OCI-LY3 (cell line): ENCODE measurements around the gene RFX2.

ENCODE experiments used
- EZH2phosphoT487 ChIP-seq: fragments of 200-600 bp; shearing (Covaris generic); IDR thresholded peaks from 2 replicates; pipeline ENCODE4 v1.6.1; 2018; ENCODE audit warnings: antibody characterized with exemption, mixed run types, low read depth
- TF ChIP-seq, protein P1 (sequence below): fragments of 200-600, 300-600 bp; sonication (generic); IDR thresholded peaks from 2 replicates; pipeline ENCODE4 v1.5.1; 2014; ENCODE audit warnings: antibody characterized with exemption, low read length, low read depth

DNA sequence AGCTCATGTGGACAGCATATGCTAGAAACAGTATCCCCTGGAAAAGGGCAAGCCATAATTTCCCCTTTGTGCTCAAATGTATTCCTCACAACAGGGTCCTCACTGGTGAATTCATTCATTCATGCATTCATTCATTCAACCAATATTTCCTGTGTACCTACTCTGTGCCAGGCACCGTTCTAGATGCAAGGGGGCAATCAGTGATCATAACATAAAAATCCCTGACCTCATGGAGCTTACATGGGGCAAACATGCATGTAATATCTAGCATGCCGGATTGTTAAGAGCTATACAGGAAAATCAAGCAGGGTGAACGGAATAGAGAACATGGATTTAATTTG lies 134.9 kb downstream of the RFX2 start:
- TF ChIP-seq, protein P1, sequence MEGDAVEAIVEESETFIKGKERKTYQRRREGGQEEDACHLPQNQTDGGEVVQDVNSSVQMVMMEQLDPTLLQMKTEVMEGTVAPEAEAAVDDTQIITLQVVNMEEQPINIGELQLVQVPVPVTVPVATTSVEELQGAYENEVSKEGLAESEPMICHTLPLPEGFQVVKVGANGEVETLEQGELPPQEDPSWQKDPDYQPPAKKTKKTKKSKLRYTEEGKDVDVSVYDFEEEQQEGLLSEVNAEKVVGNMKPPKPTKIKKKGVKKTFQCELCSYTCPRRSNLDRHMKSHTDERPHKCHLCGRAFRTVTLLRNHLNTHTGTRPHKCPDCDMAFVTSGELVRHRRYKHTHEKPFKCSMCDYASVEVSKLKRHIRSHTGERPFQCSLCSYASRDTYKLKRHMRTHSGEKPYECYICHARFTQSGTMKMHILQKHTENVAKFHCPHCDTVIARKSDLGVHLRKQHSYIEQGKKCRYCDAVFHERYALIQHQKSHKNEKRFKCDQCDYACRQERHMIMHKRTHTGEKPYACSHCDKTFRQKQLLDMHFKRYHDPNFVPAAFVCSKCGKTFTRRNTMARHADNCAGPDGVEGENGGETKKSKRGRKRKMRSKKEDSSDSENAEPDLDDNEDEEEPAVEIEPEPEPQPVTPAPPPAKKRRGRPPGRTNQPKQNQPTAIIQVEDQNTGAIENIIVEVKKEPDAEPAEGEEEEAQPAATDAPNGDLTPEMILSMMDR: no peak
- TF ChIP-seq EZH2phosphoT487: no peak
